Muscle of arm (tissue), 12 donors: ENCODE data around the gene PPP1R15A. TPM values are rescaled to one million over a fixed set of nuclear protein-coding genes. Genes with fewer than 3 reads are reported as not detected.
"Not testable (repeated sequence)": the region's sequence is repeated elsewhere in the genome, so short reads cannot be mapped to it uniquely, and the experiment has no call there.

Source experiments
- DNase-seq: peaks from one replicate; pipeline ENCODE4 v3.0.0-alpha.2; 2013
- polyA plus RNA-seq, 12 donors: library from polyadenylated mRNA; unstranded; fragments of 120-200 nt; gene quantifications; one replicate each; pipeline ENCODE4 v1.2.1, GENCODE V29; 2013; ENCODE audit not compliant: insufficient read length in 12 of 12

PPP1R15A gene
- polyA plus RNA-seq, 12 donors: 36.2 to 100 (median 59.0) TPM; not detected in 1

DNA sequence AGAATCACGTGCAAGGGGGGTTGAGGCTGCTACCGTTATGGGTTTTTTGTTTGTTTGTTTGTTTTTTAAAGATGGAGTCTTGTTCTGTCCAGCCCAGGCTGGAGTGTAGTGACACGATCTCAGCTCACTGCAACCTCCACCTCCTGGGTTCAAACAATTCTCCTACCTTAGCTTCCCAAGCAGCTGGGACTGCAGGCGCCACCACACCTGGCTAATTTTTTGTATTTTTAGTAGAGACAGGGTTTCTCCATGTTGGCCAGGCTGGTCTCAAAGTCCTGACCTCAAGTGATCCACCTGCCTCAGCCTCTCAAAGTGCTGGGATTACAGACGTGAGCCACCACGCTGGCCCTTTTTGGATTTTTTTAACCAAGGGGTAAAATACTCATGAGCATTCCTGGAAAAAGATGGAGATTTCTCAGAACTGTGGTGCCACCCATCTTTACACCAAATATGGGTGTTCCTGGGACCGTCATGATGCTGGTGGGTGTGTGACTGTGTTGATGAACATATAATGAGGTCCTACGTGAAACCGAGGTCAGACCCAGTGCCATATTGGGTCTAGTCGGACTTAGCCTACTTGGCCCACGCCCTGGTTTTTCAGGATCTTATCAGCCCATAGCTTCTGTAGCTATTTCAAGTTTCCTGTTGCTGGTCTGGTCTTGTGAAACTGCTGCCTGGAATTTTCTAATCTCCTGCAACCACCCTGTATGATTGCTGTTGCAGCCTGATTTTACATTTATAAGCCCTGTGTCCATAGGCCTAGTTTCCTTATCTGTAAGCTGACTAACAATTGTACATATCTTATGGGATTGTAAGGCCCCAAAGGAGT is 6.2 kb downstream of the PPP1R15A start:
- no peak for DNase-seq

DNA sequence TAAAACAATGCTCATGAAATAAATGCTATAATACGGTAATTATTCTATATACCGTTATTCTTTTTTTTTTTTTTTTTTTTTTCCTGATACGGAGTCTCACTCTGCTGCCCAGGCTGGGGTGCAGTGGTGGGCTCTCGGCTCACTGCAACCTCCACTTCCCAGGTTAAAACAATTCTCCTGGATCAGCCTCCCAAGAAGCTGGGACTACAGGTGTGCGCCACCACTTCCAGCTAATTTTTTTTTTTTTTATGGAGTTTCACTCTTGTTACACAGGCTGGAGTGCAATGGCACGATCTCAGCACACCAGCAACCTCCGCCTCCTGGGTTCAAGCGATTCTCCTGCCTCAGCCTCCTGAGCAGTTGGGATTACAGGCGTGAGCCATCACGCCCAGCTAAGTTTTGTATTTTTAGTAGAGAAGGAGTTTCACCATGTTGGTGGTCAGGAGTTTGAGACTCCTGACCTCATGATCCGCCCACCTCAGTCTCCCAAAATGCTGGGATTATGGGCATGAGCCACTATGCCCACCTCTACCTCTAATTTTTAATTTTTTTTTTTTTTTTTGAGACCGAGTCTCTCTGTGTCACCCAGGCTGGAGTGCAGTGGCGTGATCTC is 6.9 kb downstream of the PPP1R15A start:
- DNase-seq: no peak

DNA sequence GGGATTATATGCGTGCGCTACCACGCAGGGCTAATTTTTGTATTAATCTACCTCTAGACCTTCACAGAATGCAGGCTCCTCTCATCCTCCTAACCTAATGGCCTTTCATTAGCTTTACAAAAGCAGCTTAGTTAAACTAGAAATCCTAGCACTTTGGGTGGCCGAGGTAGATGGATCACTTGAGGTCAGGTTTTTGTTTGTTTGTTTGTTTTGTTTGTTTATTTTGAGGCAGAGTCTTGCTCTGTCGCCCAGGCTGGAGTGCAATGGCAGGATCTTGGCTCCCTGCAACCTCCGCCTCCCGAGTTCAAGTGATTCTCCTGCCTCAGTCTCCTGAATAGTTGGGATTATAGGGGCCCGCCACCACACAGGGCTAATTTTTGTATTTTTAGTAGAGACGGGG is 7.5 kb downstream of the PPP1R15A start:
- DNase-seq: not testable (repeated sequence)

GRCh38 chr19:48881741-48882657 is 9.8 kb downstream of the PPP1R15A start:
- DNase-seq: no peak

DNA sequence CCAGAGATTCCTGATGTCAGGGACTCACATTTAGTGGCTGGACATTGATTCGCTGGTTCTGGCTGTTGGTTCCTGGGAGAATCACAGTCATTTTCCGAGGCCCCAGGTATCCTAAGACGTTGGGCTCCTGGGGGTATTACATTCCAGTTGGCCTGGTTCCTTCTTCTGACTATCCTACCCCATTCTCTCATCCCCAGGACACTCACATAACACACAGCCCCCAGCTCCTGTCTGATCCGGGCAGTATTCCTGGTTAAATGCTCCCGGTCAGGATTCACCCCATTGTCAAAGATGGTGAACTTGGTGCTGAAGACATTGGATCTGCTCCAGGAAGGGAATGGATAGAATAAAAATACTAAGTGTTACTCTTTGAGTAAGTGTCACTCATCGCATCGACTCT is 11.5 kb downstream of the PPP1R15A start:
- no peak for DNase-seq

- DNase-seq: no peak
Measured at GRCh38 chr19:48887861-48888612, 15.8 kb downstream of the PPP1R15A start.

DNA sequence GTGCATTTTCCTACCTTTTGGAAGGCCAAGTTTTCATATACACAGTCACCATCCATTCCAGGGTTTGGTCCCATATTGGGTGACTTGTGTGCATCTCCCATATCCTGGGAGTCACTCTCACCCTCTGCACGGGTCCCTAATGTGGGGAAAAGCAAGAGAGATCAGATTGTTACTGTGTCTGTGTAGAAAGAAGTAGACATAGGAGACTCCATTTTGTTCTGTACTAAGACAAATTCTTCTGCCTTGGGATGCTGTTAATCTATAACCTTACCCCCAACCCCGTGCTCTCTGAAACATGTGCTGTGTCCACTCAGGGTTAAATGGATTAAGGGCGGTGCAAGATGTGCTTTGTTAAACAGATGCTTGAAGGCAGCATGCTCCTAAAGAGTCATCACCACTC is 17.3 kb downstream of the PPP1R15A start:
- not testable (repeated sequence) for DNase-seq

- DNase-seq: no peak
Measured at GRCh38 chr19:48890551-48890950, 18.3 kb downstream of the PPP1R15A start.

- DNase-seq: no peak
Measured at GRCh38 chr19:48895226-48895625, 23.0 kb downstream of the PPP1R15A start.

- DNase-seq: no peak
Measured at GRCh38 chr19:48896191-48896720, 24.0 kb downstream of the PPP1R15A start.

GRCh38 chr19:48897181-48897580 is 25.0 kb downstream of the PPP1R15A start:
- DNase-seq: no peak

DNA sequence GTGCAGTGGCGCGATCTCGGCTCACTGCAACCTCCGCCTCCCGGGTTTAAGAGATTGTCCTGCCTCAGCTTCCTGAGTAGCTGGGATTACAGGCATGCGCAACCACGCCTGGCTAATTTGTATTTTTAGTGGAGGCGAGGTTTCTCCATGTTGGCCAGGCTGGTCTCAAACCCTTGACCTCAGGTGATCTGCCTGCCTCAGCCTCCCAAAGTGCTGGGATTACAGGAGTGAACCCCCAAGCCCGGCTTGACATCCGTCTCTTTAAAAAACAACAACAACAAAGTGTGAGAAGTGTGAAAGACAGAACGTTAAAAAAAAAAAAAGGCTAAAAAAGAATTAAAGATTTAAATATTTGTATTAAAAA is 27.1 kb downstream of the PPP1R15A start:
- DNase-seq: not testable (repeated sequence)

GRCh38 chr19:48899781-48900476 is 27.7 kb downstream of the PPP1R15A start, which contains the start of gene NUCB1:
Gene NUCB1, plus strand, starts transcription at chr19:48900312. Its CDS starts 485 bp downstream, at chr19:48900797.
- peak; percentile 100 for DNase-seq

DNA sequence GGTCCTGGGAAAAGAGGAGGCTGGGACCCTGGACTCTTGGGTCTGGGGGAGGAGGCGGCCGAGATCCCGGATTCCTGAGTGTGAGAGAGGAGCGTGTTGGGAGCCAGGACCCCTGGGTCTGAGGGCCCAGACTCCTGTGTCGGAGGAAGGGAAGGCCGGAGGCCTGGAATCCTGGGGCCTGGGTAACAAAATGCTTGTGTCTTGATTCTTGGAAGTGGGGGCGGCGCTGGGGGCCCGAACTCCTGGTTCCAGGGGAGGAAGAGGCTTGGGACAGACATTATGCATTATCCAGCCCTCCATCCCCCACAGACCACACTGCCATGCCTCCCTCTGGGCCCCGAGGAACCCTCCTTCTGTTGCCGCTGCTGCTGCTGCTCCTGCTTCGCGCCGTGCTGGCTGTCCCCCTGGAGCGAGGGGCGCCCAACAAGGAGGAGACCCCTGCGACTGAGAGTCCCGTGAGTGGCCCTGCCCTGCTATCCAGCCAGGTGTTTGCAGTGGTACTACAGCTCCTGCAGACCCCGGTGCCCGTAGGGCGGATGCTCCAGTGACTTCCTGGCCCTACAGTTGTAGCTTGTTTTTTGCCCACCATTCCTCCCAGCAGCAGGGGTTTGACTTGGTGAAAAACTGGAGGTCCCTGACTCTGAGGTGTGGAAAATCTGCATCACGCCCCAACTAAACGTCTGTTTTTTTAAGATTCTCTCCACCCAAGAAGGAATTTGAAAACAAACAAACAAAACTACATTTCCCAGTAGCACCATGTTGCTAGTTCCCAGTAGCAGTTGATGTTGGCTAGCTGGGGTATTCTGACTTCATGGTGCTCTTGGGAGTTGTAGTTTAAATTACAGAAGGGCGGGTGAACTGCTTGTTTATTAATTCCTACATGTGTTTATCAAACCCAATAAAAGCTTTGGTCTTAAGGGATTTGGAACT is 28.5 kb downstream of the PPP1R15A start:
- DNase-seq: no peak

- not testable (repeated sequence) for DNase-seq
Measured at GRCh38 chr19:48902291-48902690, 30.1 kb downstream of the PPP1R15A start.

DNA sequence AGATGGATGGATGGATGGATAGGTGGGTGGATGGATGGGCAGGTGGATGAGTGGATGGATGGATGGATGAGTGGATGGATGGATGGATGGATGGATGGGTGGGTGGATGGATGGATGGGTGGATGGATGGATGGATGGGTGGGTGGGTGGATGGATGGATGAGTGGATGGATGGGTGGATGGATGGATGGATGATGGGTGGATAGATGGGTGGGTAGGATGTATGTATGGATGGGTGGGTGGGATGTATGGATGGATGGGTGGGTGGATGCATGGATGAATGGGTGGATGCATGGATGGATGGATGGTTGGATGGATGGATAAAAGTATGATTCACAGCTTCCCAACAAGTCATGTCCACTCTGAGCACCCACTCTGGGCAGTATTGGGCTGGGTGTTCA is 31.6 kb downstream of the PPP1R15A start:
- not testable (repeated sequence) for DNase-seq

DNA sequence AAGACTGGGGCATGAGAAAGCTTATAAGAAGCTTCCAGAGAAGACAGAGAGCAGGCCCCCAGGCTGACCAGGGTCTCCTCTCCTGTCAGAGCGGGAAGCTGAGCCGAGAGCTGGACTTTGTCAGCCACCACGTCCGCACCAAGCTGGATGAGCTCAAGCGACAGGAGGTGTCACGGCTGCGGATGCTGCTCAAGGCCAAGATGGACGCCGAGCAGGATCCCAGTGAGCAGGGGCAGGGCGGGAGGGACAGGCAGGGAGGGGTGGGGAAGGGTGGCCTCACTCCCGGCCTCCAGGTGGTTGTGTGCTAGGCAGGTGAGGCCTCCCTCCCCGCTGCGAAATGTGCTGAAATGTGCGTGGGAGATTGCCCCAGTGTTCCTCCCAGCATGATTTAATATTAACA is 33.4 kb downstream of the PPP1R15A start:
- no peak for DNase-seq

DNA sequence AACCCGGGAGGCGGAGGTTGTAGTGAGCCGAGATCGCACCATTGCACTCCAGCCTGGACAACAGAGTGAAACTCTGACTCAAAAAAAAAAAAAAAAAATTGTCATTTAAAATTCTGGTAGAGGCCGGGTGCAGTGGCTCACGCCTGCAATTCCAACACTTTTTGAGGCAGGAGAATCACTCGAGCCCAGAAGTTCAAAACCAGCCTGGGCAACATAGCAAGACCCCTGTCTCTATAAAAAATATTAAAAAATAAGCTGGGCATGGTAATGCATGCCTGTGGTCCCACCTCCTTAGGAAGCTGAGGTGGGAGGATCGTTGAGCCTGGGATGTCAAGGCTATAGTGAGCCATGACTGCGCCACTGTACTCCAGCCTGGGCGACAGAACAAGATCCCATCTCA is 34.1 kb downstream of the PPP1R15A start:
- no peak for DNase-seq

DNA sequence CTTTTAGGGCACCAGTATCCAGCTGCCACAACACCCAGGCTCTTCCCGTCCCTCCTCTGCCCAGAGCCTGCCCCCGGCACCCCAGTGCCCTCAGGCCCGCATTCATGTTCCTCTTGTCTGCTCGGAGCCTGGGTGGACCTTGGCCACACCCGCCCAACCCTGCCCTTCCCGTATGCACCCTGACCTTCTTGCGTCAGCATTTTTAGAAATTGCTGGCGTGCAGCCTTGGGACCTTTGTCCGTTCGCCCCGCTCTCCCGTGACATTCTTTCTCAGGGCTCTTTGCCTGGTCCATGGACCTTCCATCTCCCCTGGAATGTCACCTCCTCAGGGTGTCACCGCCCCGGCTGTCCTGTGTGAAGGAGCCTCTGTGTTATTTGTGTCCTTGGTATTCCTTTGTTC is 35.5 kb downstream of the PPP1R15A start:
- no peak for DNase-seq
